Erythroblast (primary cell): ENCODE measurements around the gene UBE2Q2.

Source experiments
- GATA1 ChIP-seq: IDR thresholded peaks from 2 replicates; pipeline ENCODE4 v1.6.1; 2011; ENCODE audit warnings: low read depth, mild to moderate bottlenecking, control low read depth, low read length, moderate library complexity
- POLR2A ChIP-seq: IDR thresholded peaks from 2 replicates; pipeline ENCODE4 v1.6.1; 2011; ENCODE audit warnings: mild to moderate bottlenecking, low read length

GRCh38 chr15:75808563-75808962, 34.7 kb upstream of the UBE2Q2 start:
- TF ChIP-seq POLR2A (no peak), GATA1 (no peak)
